Measurements from ENCODE around the gene FMO1.

Gene FMO1

GRCh38 chr1:171329251-171329650, 81.0 kb downstream of the FMO1 start:
- H3K4me3 ChIP-seq (ENCODE audit: low read length) = no peak overlapping the region
- no peak for DNase-seq (ENCODE audit: low read depth, low spot score)

- no peak overlapping the region for H3K4me3 ChIP-seq (ENCODE audit: low read length)
- no peak for DNase-seq (ENCODE audit: low read depth, low spot score)
Measured at GRCh38 chr1:171334024-171334640, 85.8 kb downstream of the FMO1 start.

All from Jurkat, Clone E6-1 (cell line).